GM18951 (cell line): ENCODE measurements around the gene CYP4F8.
"Not testable (repeated sequence)": the region's sequence is repeated elsewhere in the genome, so short reads cannot be mapped to it uniquely, and the experiment has no call there.

Experiments
- POLR2A ChIP-seq: IDR thresholded peaks from 4 replicates; pipeline ENCODE4 v1.6.1; 2011; ENCODE audit warnings: mild to moderate bottlenecking; ENCODE audit not compliant: insufficient read length, insufficient read depth; ENCODE audit errors: extremely low read depth
- in situ Hi-C: fragments of 300-500 bp; cut with MboI; formaldehyde crosslinking; loops from one replicate; pipeline ENCODE4 v1.12.0; 2022; ENCODE audit warnings: low sequenced_read_pairs, mixed read lengths, inconsistent platforms; ENCODE audit not compliant: unreplicated experiment

The CYP4F8 gene

GRCh38 chr19:15642807-15643206, 27.8 kb downstream of the CYP4F8 start:
- TF ChIP-seq POLR2A: no peak
- in situ Hi-C loops: no loop called here

GRCh38 chr19:15643387-15643786, 28.4 kb downstream of the CYP4F8 start:
- TF ChIP-seq POLR2A: no peak
- in situ Hi-C loops: no loop called here

- no peak for TF ChIP-seq POLR2A
- in situ Hi-C loops: no loop called here
Measured at GRCh38 chr19:15644066-15644741, 29.2 kb downstream of the CYP4F8 start.

GRCh38 chr19:15644816-15645215, 29.8 kb downstream of the CYP4F8 start:
- in situ Hi-C loops: no loop called here
- no peak for TF ChIP-seq POLR2A

- no peak for TF ChIP-seq POLR2A
- in situ Hi-C loops: no loop called here
Measured at GRCh38 chr19:15649526-15649925, 34.5 kb downstream of the CYP4F8 start.

GRCh38 chr19:15650123-15650522, 35.1 kb downstream of the CYP4F8 start:
- in situ Hi-C loops: not testable (repeated sequence)

- in situ Hi-C loops: no loop called here
- no peak for TF ChIP-seq POLR2A
Measured at GRCh38 chr19:15651791-15652190, 36.8 kb downstream of the CYP4F8 start.

- in situ Hi-C loops: no loop called here
- no peak for TF ChIP-seq POLR2A
Measured at GRCh38 chr19:15652559-15653278, 37.7 kb downstream of the CYP4F8 start.

- in situ Hi-C loops: no loop called here
- TF ChIP-seq POLR2A: no peak
Measured at GRCh38 chr19:15656467-15656866, 41.4 kb downstream of the CYP4F8 start.

- in situ Hi-C loops: no loop called here
- no peak for TF ChIP-seq POLR2A
Measured at GRCh38 chr19:15663247-15663646, 48.2 kb downstream of the CYP4F8 start.

- TF ChIP-seq POLR2A: no peak
- in situ Hi-C loops: no loop called here
Measured at GRCh38 chr19:15666186-15666585, 51.2 kb downstream of the CYP4F8 start.

- TF ChIP-seq POLR2A: no peak
- in situ Hi-C loops: no loop called here
Measured at GRCh38 chr19:15666883-15667282, 51.9 kb downstream of the CYP4F8 start.

GRCh38 chr19:15669440-15669839, 54.4 kb downstream of the CYP4F8 start:
- no peak for TF ChIP-seq POLR2A
- in situ Hi-C loops: no loop called here

- in situ Hi-C loops: no loop called here
- TF ChIP-seq POLR2A: no peak
Measured at GRCh38 chr19:15669891-15670290, 54.9 kb downstream of the CYP4F8 start.
